ENCODE data around the gene MACROD2. TPM values are rescaled to one million over a fixed set of nuclear protein-coding genes. Genes with fewer than 3 reads are reported as not detected.

MACROD2 gene
- total RNA-seq, 1 experiment from 2014 or later = 1.6 TPM

GRCh38 chr20:14698605-14699373, 703.5 kb downstream of the MACROD2 start:
- Histone ChIP-seq H2BK12ac (ENCODE audit: insufficient read length, low read depth, low read length) (no peak overlapping the region), H3K23me2 (ENCODE audit: insufficient read length, low read depth, low read length, poor library complexity, severe bottlenecking) (no peaks in the 10 kb centered on the region), H4K5ac (ENCODE audit: insufficient read length, low read depth, low read length) (no peak overlapping the region), H3K4ac (ENCODE audit: low read depth, low read length) (no peak overlapping the region), H3K9me3 (ENCODE audit: control insufficient read depth, low read depth, low read length) (no peaks in the 10 kb centered on the region), H3K56ac (ENCODE audit: insufficient read length, low read depth, low read length) (no peak overlapping the region), H4K20me1 (ENCODE audit: control insufficient read depth, insufficient read depth, insufficient read length) (no peaks in the 10 kb centered on the region), H3K27ac (ENCODE audit: insufficient read length, low read depth, low read length) (no peak overlapping the region), H3K79me2 (ENCODE audit: insufficient read depth, low read length) (no peaks in the 10 kb centered on the region), H3K4me2 (ENCODE audit: insufficient read depth, insufficient read length, low read length) (no peak overlapping the region), H3K4me1 (ENCODE audit: insufficient read depth, low read length) (no peaks in the 10 kb centered on the region), H4K91ac (ENCODE audit: insufficient read length, low read depth, low read length) (no peak overlapping the region), H2AFZ (ENCODE audit: low read length) (no peak overlapping the region), H3T11ph (ENCODE audit: low read length) (no peak overlapping the region), H3K9ac (ENCODE audit: extremely low read depth, insufficient read length, low read length) (no peak overlapping the region), H2BK5ac (ENCODE audit: insufficient read length, low read length) (no peak overlapping the region), H4K8ac (replicated peaks; ENCODE audit: insufficient read length, low read depth, low read length) (no peak overlapping the region), H3K23ac (ENCODE audit: insufficient read length, low read depth, low read length) (no peak overlapping the region), H2BK20ac (ENCODE audit: low read depth, low read length, poor library complexity, severe bottlenecking) (no peak overlapping the region), H3K79me1 (ENCODE audit: insufficient read depth, low read depth, low read length, poor library complexity, severe bottlenecking) (no peaks in the 10 kb centered on the region), H3K27me3 (ENCODE audit: insufficient read depth, low read length) (no peaks in the 10 kb centered on the region; the same call in 1 of the 2 replicates), H2BK15ac (ENCODE audit: low read depth, low read length) (no peak overlapping the region), H2AK5ac (ENCODE audit: insufficient read length, low read length) (no peak overlapping the region), H3K14ac (ENCODE audit: insufficient read depth, low read length) (no peak overlapping the region), H2BK120ac (ENCODE audit: low read depth, low read length, poor library complexity, severe bottlenecking) (no peak overlapping the region), H3K18ac (ENCODE audit: insufficient read length, low read depth, low read length) (no peak overlapping the region)
- WGBS (ENCODE audit: extremely low coverage, insufficient read length, low lambda C conversion rate) = no CpG with 5 or more reads among the region's 3 CpGs
- no peaks in the 10 kb centered on the region for H3K9me3 Mint-ChIP-seq
- H3K4me3 Mint-ChIP-seq = no peak overlapping the region
- H3K36me3 Mint-ChIP-seq (ENCODE audit: insufficient read depth in 1 of 3, low read depth in 3 of 3) = no peaks in the 10 kb centered on the region
- no peak for TF ChIP-seq CTCF (conservative IDR thresholded peaks at IDR 0.05)
- H3K27me3 Mint-ChIP-seq (ENCODE audit: low read depth) = no peaks in the 10 kb centered on the region
- H3K4me1 Mint-ChIP-seq = no peaks in the 10 kb centered on the region; a peak in 1 of 4 replicates
- DNase-seq = no peak
- H3K27ac Mint-ChIP-seq = no peak overlapping the region

Measured in H9 (cell line).